Body of pancreas (tissue), 4 donors: ENCODE results near the gene ZFP1. TPM values are rescaled to one million over a fixed set of nuclear protein-coding genes. Genes with fewer than 3 reads are reported as not detected.
A peak's percentile ranks its signal among the peaks of the same experiment; 100 is the strongest.

Experiments used
- ATAC-seq: fragments of 150-250 bp; one replicate; pipeline ENCODE4 v1.9.1; 2016
- DNase-seq, 4 donors: peaks; one replicate each; pipeline ENCODE4 v3.0.0-alpha.2; 2019
- H3K27ac ChIP-seq, 4 donors: fragments of 200-600 bp; sonication (generic); 1 replicate in 3 of 4; 2 replicates in 1 of 4; pipeline versions ENCODE4 v1.5.1 to v1.6.1; 2016 to 2019; ENCODE audit warnings: mild to moderate bottlenecking in 1 of 4, mixed read lengths in 1 of 4, moderate library complexity in 1 of 4
- H3K27me3 ChIP-seq, 2 donors: fragments of 200-600 bp; sonication (generic); one replicate each; pipeline ENCODE4 v1.6.0; 2016; ENCODE audit warnings: mild to moderate bottlenecking in 1 of 2
- H3K36me3 ChIP-seq, 2 donors: fragments of 200-600 bp; sonication (generic); replicated peaks in 1 of 2; 2 replicates each; pipeline ENCODE4 v1.5.1; 2016; ENCODE audit warnings: low read depth in 2 of 2; ENCODE audit not compliant: insufficient read depth in 1 of 2
- H3K4me1 ChIP-seq: fragments of 200-600 bp; sonication (generic); one replicate; pipeline ENCODE4 v1.6.0; 2016
- H3K4me3 ChIP-seq, 2 donors: fragments of 200-600 bp; sonication (generic); 1 replicate in 1 of 2; 2 replicates in 1 of 2; pipeline ENCODE4 v1.5.1; 2016 to 2019
- H3K9me3 ChIP-seq, 3 donors: fragments of 200-600 bp; sonication (generic); 1 replicate in 2 of 3; 2 replicates in 1 of 3; pipeline ENCODE4 v1.5.1; 2016
- POLR2A ChIP-seq, 3 donors: fragments of 450-650 bp; IDR thresholded peaks; one replicate each; pipeline ENCODE4 v1.6.1; 2016; ENCODE audit warnings: antibody characterized with exemption in 3 of 3, mild to moderate bottlenecking in 2 of 3
- WGBS, 2 donors: methylation state at CpG; one replicate each; pipeline ENCODE4 v1.1.5; 2017; 5-methylcytosine and 5-hydroxymethylcytosine counted together
- intact Hi-C: fragments of 100-400 bp; cut with DNase I; formaldehyde crosslinking; loops from one replicate; pipeline ENCODE4 v1.15.1; 2023
- total RNA-seq, 2 donors: library from RNA; depleted of rRNA; stranded (reverse); fragments of >200 nt; gene quantifications; one replicate each; pipeline ENCODE4 v1.1.0, GENCODE V29; 2016
- TF ChIP-seq, protein P1 (sequence below), 7 experiments: fragments of 450-650 bp in 4 of 7; fragments of 200-600 bp in 3 of 7; sonication (generic) in 3 of 7; IDR thresholded peaks; one replicate each; pipeline ENCODE4 v1.5.1; 2016 to 2019; ENCODE audit warnings: antibody characterized with exemption in 7 of 7

ZFP1 gene
- total RNA-seq, 2 donors from 2014 or later: 1.6 to 3.4 TPM

DNA sequence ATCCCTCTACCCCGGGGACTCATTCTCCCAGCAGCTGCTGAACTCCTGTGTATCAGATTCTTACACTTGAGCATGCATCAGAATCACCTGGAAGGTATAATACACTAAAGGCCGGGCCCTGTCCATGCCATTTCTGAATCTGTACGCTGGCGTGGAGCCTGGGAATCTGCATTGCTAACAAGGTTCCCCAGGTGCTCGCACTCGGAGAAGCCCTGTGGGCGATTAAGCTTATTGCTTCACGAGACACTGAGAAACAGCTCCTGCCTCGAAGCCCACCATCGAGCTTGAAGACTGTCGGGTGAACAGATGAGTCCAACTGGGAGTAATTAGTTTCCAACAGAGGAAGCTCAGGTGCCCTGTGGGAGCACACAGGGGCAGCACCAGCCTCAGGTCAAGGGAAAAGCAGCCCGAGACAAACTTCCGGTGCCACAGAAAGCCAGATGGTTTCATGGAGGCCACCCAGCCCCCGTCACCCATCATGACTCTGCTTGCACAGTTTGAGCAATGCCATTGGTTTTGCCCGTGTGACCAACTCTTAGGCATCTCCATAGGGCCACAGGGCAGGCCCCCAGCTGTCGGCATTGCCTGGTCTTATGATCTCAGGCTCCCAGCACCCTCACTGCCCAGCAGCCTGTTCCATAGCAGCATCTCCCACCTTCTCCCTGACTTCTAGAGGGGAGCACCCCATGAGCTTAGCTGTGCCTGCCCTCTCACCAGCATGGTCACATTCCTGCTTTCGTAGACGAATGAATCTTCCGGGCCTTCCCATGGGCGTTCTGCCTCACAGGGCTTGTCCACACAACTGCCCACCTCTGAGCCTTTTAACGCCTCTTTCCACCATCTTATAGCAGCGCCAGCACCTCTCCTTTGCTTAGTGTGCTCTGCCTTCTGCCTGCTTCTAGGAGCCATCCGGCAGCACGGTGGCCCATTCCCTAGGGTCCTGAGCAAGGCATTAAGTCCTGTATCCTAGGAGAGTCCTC is 47.8 kb downstream of the ZFP1 start:
- ATAC-seq (no peak), DNase-seq (no peak)
- H3K4me3 ChIP-seq: no peak overlapping the region
- H3K27ac ChIP-seq: no peak overlapping the region
- no peak for TF ChIP-seq POLR2A (IDR thresholded peaks at IDR 0.05)
- TF ChIP-seq, protein P1, sequence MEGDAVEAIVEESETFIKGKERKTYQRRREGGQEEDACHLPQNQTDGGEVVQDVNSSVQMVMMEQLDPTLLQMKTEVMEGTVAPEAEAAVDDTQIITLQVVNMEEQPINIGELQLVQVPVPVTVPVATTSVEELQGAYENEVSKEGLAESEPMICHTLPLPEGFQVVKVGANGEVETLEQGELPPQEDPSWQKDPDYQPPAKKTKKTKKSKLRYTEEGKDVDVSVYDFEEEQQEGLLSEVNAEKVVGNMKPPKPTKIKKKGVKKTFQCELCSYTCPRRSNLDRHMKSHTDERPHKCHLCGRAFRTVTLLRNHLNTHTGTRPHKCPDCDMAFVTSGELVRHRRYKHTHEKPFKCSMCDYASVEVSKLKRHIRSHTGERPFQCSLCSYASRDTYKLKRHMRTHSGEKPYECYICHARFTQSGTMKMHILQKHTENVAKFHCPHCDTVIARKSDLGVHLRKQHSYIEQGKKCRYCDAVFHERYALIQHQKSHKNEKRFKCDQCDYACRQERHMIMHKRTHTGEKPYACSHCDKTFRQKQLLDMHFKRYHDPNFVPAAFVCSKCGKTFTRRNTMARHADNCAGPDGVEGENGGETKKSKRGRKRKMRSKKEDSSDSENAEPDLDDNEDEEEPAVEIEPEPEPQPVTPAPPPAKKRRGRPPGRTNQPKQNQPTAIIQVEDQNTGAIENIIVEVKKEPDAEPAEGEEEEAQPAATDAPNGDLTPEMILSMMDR (IDR thresholded peaks at IDR 0.05): no peak
- no peaks in the 10 kb centered on the region for H3K4me1 ChIP-seq
- no peaks in the 10 kb centered on the region for H3K9me3 ChIP-seq
- no peaks in the 10 kb centered on the region for H3K36me3 ChIP-seq
- WGBS, 2 donors: 76 to 85% methylated on average over 11 to 24 of the region's 24 CpGs
- H3K27me3 ChIP-seq: no peaks in the 10 kb centered on the region
- intact Hi-C loops: loop anchor here (5.0 kb wide), 1 partner anchor 191 kb away; no protein-coding TSS in a partner anchor

GRCh38 chr16:75196836-75197235 is 48.5 kb downstream of the ZFP1 start:
- H3K4me3 ChIP-seq: no peak overlapping the region
- H3K9me3 ChIP-seq: no peaks in the 10 kb centered on the region
- intact Hi-C loops: loop anchor here (5.0 kb wide), 1 partner anchor 190 kb away; no protein-coding TSS in a partner anchor
- no peak for ATAC-seq
- H3K36me3 ChIP-seq: no peaks in the 10 kb centered on the region
- H3K4me1 ChIP-seq: no peaks in the 10 kb centered on the region
- no peaks in the 10 kb centered on the region for H3K27me3 ChIP-seq
- 61 to 73% methylated on average over 8 to 9 of the region's 9 CpGs for WGBS, 2 donors
- no peak overlapping the region for H3K27ac ChIP-seq
- TF ChIP-seq POLR2A (IDR thresholded peaks at IDR 0.05): no peak
- TF ChIP-seq, protein P1 (IDR thresholded peaks at IDR 0.05): no peak
- no peak for DNase-seq

GRCh38 chr16:75197522-75198134 is 49.3 kb downstream of the ZFP1 start:
- H3K27me3 ChIP-seq: no peaks in the 10 kb centered on the region
- H3K36me3 ChIP-seq: no peaks in the 10 kb centered on the region
- DNase-seq (peak in 2 of 4 donors; percentile 23 to 34), ATAC-seq (no peak)
- 49 to 50% methylated on average over 14 of the region's 14 CpGs for WGBS, 2 donors
- no peak overlapping the region for H3K4me3 ChIP-seq
- H3K9me3 ChIP-seq: no peaks in the 10 kb centered on the region
- H3K27ac ChIP-seq: peak overlapping the region in 2 of 4 donors; percentile 24
- no peaks in the 10 kb centered on the region for H3K4me1 ChIP-seq
- intact Hi-C loops: loop anchor here (5.0 kb wide), 1 partner anchor 190 kb away; no protein-coding TSS in a partner anchor
- TF ChIP-seq, protein P1 (IDR thresholded peaks at IDR 0.05): no peak
- no peak for TF ChIP-seq POLR2A (IDR thresholded peaks at IDR 0.05)

GRCh38 chr16:75198135-75198600 is 49.8 kb downstream of the ZFP1 start:
- intact Hi-C loops: loop anchor here (5.0 kb wide), 1 partner anchor 189 kb away; no protein-coding TSS in a partner anchor
- Histone ChIP-seq H3K9me3 (no peaks in the 10 kb centered on the region), H3K27ac (peak overlapping the region in 2 of 4 donors; percentile 24), H3K36me3 (no peaks in the 10 kb centered on the region), H3K4me3 (no peak overlapping the region), H3K27me3 (no peaks in the 10 kb centered on the region), H3K4me1 (no peaks in the 10 kb centered on the region)
- no peak for ATAC-seq
- TF ChIP-seq, protein P1 (IDR thresholded peaks at IDR 0.05): no peak
- peak; percentile 36 to 64 (median 40) for TF ChIP-seq POLR2A (IDR thresholded peaks at IDR 0.05)
- DNase-seq: peak in 3 of 4 donors; percentile 57 to 62 (median 58)
- 28 to 29% methylated on average over 14 to 18 of the region's 18 CpGs for WGBS, 2 donors
